NCI-H1930 (cell line): ENCODE results near the gene MRPS10.
"Not testable (repeated sequence)": the region's sequence is repeated elsewhere in the genome, so short reads cannot be mapped to it uniquely, and the experiment has no call there.

ENCODE experiments used
- DNase-seq, 2 experiments: peaks; one replicate each; lab custom pipeline; 2025; lab: John Stamatoyannopoulos, UW

MRPS10 gene

GRCh38 chr6:42237857-42238256 is 20.2 kb upstream of the MRPS10 start:
- no peak for DNase-seq

- DNase-seq = no peak
These were observed 19.2 kb upstream of the MRPS10 start for GRCh38 chr6:42236682-42237473.

- no peak for DNase-seq
These were observed 18.4 kb upstream of the MRPS10 start for GRCh38 chr6:42236030-42236429.

GRCh38 chr6:42232035-42232434 is 14.4 kb upstream of the MRPS10 start:
- no peak for DNase-seq

DNA sequence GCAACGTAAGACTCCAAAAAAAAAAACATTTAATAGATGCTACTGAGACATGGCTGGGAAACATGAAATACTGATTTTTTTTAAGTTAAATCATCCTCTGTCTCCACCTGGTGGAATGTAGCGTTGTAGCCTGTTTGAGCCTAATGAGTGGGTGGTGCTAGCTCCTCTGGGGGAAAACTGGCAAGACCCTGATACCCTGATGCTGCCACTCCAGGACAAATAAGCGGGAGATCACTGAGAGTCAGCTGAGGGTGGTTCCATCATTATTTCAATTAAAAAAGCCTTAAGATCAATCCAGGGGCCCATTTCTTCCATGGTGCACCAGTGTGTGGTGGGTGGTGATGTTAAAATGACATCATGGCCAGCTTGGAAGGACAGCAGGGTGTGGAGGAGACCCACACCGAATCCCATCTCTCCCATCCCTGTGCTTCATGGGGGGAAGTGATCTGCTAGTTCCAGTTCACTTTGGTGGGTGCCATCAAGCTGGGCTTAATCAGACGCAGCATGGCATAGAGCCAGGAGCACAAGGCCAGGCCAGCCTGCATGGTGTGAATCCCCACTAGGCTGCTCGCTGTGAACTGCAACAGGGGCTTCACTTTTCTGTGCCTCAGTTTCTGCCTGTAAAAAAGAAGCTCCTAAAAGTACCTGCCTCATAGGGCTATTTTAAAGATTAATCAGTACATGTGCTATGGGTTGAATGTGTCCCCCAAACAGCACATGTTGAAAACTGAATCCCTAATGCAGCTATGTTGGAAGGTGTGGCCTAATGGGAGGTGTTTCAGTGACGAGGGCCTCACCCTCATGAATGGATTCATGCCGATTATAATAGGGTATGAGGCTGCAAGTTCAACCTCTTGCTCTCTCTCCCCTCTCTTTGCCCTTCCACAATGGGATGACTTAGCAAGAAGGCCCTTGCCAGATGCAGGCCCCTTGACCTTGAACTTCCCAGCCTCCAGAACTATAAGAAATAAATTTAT is 13.0 kb upstream of the MRPS10 start:
- no peak for DNase-seq

- no peak for DNase-seq
These were observed 12.0 kb upstream of the MRPS10 start for GRCh38 chr6:42229506-42230119.

DNA sequence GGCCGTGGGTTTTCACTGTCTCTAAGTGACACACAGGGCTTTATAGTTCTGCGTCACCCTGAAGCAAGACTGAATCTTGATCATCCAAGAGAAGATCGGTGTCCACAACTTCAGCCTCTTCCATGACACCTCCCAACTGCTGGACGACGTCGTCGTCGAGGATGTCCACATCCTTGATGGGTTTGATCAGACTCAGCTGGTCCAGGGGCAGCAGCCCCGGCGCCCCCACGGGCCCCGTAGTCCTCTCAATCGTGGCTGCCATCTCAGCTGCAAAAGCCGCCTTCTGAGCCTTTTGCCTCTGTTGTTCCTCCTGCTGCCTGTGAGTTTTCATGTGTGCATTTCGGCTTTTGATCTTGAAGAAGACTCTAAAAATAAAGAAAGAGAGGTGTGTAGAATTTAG is 10.6 kb upstream of the MRPS10 start:
- no peak for DNase-seq

DNA sequence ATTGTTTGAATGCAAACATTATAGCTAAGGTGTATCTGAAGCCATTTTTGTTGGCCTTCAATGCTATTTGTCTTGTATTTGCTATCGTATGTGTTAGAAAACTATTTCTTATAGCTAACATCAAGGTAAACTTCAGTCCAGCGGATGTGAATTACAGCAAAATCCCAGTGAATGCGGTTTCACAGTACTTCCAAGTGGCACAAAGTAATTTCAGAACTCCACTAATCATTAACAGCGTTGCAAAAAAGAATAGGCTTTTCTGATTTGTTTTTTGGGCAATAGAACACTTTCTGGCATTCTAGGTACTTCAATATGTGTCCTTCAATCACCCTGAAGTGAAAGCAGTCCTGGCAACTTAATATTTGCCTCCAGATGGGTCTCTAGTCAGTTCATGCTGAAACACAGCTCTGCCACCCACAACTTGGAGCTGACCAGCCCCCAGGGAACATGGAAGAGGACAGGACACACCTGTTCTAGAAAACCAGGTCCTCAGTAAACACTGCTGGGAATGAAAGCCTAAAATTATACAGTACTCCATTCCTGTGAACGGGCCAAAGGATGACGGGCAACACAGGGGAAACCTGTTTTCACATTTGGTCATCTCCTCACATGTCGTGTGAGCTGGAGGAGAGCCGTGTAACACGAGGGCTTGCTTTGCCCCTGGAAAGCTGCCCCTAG is 9.7 kb upstream of the MRPS10 start:
- DNase-seq = no peak

DNA sequence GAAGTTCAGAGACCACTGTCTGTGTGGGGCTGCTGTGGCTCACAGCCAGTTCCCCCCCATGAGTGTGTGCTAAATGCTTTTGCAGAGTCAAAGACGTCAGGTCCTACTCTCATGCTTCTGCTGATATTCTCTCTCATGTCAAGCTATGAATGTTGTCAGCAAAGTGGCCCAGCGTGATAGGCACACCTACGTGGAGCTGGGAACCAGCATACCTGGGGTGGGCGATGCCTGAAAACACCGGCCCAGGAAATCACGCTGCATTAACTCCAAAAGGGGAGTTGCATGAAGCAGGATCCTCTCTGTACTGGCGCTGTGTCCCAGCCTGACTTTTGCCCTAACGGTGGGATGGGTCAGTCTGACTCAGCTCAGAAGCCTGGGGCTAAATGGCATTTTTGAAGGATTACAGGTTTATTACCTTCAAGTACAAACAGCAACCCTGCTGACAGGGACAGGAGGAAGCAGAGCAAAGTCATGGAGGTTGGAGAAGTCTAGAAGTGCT is 9.0 kb upstream of the MRPS10 start:
- no peak for DNase-seq

DNA sequence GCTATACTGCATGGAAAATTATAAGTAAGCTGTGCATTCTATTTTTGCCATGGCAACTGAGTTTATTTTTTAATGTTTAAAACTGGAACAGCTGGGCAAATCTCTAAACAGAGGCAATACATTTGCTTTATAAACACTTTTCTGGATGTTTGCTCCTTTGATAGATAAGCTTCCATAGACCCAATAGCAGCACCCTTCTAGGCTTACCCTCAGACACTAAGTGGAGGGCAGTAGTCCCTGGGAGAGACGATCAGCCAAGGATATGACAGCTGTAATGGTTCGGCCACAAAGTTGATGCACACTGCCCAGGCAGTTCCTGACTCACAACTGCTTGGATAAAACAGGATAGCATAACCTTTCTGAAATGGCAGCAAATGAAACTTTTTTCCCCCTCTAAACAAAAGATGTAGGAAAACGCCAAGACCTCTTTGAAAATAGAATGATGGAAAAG is 8.5 kb upstream of the MRPS10 start:
- no peak for DNase-seq

DNA sequence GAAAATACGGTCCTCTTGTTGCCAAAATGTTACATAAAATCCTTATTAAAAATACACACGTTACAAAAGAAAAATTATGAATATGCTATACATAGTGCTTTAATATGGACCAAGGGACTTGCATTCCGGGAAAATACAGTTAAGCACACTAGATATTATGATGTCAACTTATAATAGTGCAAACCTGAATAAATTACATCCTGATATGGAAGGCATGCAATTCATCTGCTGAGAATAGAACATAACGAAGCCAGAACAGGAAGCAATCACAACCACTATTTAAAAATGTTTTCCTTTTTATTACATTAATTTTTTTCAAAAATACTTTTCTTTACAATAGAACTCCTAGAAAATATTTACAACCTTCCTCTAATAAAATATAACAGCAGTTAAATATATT is 7.8 kb upstream of the MRPS10 start:
- DNase-seq = no peak

DNA sequence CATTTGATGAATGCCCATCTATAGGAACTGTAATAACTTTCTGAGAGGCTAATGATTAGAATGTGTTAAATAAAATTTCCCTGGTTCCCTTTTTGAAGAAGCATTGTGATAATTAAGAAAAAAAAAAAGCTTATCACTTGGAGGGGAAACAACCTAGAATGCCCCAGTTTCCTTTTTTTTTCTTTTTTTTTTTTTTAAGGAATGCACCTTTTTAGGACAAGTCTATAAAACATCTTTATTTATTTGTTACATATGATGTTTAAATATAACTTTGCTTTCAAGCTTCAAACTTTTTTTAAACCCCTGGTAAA is 7.3 kb upstream of the MRPS10 start:
- DNase-seq = no peak

GRCh38 chr6:42224222-42225028 is 6.8 kb upstream of the MRPS10 start:
- no peak for DNase-seq

DNA sequence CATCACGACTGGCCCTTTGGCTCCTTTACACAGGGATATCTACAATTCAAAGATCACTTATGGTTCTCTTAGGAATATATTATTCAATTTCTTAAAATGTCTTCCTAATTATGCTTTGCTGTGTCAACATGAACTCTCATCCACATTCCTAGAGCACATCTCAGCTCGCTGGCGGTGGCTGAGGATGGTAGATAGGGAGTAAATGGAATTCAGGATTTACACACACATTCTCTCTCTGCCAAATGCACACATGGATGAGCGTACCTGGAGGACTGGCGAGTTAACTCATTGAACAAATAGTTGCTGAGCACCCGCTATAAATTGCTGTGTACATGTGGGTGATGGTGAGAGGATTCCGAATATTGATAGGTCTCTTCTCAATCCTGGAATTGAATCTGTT is 4.8 kb upstream of the MRPS10 start:
- no peak for DNase-seq

DNA sequence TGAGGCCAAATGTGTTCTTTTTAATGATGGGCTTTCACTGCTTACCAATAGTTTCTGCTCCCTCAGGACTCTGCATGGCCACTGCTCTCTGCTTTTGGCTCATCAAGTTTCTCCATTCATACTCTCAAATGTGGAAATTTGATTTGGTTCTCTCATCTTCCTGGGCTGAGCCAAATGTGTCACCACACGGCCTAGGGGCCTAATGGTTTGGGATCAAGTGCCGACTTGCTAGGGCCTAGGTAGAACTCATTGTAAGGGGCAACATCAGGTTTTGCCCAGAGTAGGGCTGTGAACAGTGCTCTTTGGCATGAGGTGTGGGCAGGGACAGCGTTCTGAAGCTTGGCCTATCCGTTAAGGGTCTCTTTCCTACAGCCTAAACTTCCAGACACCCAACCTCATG is 3.9 kb upstream of the MRPS10 start:
- DNase-seq = no peak

DNA sequence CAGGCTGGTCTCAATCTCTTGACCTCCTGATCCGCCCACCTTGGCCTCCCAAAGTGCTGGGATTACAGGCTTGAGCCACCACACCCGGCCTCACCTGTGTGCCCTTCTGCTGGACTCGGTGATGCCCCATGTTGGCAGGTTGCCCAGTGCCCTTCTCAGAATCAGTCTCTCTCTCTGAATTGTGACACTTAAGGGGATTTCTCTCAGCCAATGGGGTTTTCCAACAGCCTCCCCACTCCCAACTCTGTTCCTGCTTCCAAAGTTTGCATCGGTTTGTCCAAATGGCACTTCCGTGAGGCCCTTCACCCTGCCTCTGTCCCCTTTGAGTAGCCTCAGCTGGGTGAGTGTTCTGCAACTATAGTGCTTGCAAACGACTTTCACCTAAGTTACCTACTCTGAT is 3.1 kb upstream of the MRPS10 start:
- no peak for DNase-seq

DNA sequence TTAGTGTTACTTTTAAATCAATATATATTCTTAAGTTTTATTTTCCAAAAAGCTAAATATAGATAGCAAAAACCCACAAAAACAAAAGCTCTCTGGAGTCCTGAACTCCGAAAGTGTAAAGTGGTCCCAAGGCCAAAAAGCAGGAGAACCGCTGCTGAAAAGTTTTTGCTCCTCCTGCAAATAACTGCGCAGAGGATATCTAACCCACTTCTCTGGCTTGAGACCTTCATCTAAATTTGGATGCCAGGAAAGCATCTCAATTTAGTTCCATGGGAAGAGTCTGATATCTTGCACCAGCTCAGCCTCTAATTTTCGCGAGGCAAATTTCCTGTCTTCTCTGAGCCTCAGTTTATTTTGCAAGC is 523 bp downstream of the MRPS10 start:
- no peak for DNase-seq

DNA sequence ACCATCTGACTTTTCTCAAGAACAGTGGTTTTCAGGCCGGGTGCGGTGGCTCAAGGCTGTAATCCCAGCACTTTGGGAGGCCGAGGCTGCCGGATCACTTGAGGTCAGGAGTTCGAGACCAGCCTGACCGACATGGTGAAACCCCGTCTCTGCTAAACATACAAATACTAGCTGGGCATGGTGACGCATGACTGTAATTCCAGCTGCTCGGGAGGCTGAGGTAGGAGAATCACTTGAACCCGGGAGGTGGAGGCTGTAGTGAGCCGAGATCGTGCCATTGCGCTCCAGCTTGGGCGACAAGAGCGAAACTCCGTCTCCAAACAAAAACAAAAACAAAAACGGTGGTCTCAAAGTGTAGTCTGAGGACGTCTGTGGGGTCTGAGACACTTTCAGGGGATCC is 1.2 kb downstream of the MRPS10 start:
- not testable (repeated sequence) for DNase-seq

- no peak for DNase-seq
These were observed 5.2 kb downstream of the MRPS10 start for GRCh38 chr6:42212442-42212841.

DNA sequence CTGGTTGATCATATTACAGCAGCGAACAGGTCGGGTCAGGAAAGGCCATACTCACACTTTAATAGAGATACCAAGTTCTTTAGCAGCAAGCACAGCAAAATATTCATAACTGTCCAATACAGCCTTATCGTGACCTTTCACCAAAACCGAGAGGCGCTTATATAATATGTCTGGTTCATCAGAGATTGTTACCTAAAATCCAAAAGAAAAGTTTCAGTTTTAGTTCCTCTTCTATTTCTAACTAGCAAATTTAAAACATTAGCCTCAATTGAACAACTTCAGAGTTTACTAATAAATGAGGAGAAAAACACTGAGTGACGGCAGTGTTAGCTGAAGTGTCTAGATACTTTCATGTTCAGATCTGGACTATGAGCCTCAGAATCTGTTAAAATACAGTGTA is 5.9 kb downstream of the MRPS10 start:
- DNase-seq = no peak

- DNase-seq = no peak
These were observed 7.1 kb downstream of the MRPS10 start for GRCh38 chr6:42210551-42210950.
